HG03095 (cell line): Measurements from ENCODE around the gene PADI1.

Source experiments
- ATAC-seq: cut with Tn5 transposase; IDR thresholded peaks from one replicate; pipeline ENCODE4 v1.9.1; 2021; ENCODE audit warnings: moderate library complexity; ENCODE audit not compliant: unreplicated experiment

The PADI1 gene

GRCh38 chr1:17270891-17271765 lies 66.2 kb downstream of the PADI1 start:
- no peak for ATAC-seq

- no peak for ATAC-seq
Observed at GRCh38 chr1:17272066-17272465, 67.1 kb downstream of the PADI1 start.

GRCh38 chr1:17272646-17273045 lies 67.7 kb downstream of the PADI1 start:
- no peak for ATAC-seq

GRCh38 chr1:17273096-17273495 lies 68.2 kb downstream of the PADI1 start:
- ATAC-seq = no peak

- no peak for ATAC-seq
Observed at GRCh38 chr1:17274186-17275170, 69.5 kb downstream of the PADI1 start.

GRCh38 chr1:17276568-17276967 lies 71.6 kb downstream of the PADI1 start:
- ATAC-seq = no peak

- no peak for ATAC-seq
Observed at GRCh38 chr1:17277511-17278159, 72.7 kb downstream of the PADI1 start.

GRCh38 chr1:17278996-17279830 lies 74.3 kb downstream of the PADI1 start:
- ATAC-seq = no peak

- ATAC-seq = no peak
Observed at GRCh38 chr1:17280436-17280835, 75.5 kb downstream of the PADI1 start.

- ATAC-seq = no peak
Observed at GRCh38 chr1:17280894-17281293, 76.0 kb downstream of the PADI1 start.

GRCh38 chr1:17281775-17282181 lies 76.8 kb downstream of the PADI1 start:
- no peak for ATAC-seq

- no peak for ATAC-seq
Observed at GRCh38 chr1:17282836-17283235, 77.9 kb downstream of the PADI1 start.

GRCh38 chr1:17286646-17287045 lies 81.7 kb downstream of the PADI1 start:
- ATAC-seq = no peak

GRCh38 chr1:17287130-17287776 lies 82.3 kb downstream of the PADI1 start:
- no peak for ATAC-seq

- no peak for ATAC-seq
Observed at GRCh38 chr1:17289721-17290120, 84.8 kb downstream of the PADI1 start.

GRCh38 chr1:17290553-17290952 lies 85.6 kb downstream of the PADI1 start:
- ATAC-seq = no peak

GRCh38 chr1:17292299-17293160 lies 87.6 kb downstream of the PADI1 start:
- no peak for ATAC-seq

GRCh38 chr1:17293681-17294425 lies 88.9 kb downstream of the PADI1 start:
- no peak for ATAC-seq
